NCI-H1930 (cell line): Measurements from ENCODE around the gene MTX1.
"Not testable (repeated sequence)": the region's sequence is repeated elsewhere in the genome, so short reads cannot be mapped to it uniquely, and the experiment has no call there.

Experiments used
- DNase-seq, 2 experiments: peaks; one replicate each; lab custom pipeline; 2025; lab: John Stamatoyannopoulos, UW

MTX1 gene

DNA sequence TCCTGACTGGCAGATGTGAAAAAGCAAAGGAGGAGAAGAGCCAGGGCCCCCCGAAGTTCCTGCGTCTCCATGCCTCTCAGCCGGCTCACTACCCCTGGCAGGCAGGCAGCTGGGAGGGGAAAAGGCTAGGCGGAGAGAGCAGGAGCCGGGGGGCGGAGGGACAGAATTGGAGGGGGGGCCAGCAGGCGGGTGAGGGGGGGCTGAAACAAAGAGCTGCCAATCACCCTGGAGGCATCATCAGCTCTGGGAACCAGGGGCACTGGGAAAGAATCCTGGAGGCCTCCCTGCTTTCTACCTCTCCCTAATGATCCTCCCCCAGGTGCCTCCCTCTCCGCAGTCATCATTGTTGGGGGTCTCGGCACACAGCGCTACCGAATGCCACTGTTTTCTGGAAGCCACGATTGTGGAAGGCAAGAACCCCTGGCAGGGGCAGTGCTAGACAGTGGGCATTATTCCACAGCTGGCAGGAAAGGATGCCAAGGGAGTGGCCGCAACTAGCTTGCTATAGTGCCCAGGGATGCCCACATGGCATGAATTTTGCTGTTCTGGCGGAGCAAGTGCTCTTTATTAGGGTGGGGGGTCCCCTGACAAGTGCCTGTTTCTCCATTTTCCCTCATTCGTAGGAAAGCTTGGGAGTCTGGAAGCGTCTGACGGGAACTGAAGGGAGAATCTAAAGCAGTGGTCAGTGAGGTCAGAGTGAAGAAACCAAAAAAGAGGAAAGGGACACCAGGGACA, 522 bp upstream of the MTX1 start, which contains the start of gene THBS3:
Gene THBS3 (minus strand): TSS at position 92 of the 735 bp plus-strand sequence. CDS start 21 bp downstream, at position 71.
- DNase-seq = no peak

DNA sequence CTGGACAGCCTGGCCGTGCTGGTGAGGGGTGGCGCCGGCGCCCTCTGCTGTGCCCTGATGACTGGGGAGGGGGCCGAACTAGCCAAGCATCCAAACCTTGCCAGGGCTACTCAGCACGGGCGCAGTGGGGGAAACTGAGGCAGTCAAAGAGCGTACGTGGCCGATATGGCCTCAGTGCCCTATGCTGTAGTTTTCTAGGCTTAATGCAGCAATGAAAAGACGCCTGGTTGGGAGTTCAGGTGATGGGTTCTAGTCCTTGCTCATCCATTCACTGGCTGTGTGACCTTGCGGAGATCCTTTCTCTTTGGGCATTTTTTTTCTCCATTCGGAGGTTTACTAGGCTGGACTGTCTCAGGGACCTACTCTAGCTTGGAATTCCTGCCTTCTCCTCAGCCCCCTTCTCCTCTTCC, 822 bp downstream of the MTX1 start:
- no peak for DNase-seq

DNA sequence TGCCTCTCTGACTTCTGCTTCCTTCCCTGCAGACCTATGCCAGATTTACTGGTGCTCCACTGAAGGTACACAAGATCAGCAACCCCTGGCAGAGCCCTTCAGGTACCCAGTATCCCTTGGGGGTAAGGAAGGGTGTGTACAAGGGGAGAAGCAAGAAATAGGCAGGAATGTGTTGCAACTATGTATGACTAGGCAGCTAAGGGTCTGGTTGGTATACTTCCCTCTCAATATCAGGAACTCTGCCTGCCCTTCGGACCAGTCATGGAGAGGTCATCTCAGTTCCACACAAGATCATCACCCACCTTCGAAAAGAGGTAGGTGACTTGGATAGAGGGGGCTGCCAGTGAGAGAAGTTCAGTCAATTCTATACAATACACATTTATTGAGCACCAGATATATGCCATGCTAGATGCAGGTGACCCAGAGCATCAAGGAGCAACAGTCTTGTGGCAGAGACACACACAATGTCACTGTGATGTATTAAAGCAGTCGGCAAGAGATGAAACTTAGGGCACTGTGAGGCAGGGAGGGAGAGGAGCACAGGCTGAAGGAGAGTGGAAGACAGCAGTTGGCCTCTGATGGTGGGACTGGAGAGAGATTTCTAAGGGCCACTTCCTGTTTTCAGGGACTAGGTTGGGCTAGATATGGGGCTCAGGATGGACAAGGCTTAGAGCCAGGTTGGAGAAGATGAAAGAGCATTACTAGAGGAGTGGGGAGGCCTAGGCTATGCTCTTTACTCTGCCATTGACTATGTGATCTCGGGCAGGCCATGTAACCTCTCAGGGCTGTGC, 2.0 kb downstream of the MTX1 start:
- DNase-seq = no peak

DNA sequence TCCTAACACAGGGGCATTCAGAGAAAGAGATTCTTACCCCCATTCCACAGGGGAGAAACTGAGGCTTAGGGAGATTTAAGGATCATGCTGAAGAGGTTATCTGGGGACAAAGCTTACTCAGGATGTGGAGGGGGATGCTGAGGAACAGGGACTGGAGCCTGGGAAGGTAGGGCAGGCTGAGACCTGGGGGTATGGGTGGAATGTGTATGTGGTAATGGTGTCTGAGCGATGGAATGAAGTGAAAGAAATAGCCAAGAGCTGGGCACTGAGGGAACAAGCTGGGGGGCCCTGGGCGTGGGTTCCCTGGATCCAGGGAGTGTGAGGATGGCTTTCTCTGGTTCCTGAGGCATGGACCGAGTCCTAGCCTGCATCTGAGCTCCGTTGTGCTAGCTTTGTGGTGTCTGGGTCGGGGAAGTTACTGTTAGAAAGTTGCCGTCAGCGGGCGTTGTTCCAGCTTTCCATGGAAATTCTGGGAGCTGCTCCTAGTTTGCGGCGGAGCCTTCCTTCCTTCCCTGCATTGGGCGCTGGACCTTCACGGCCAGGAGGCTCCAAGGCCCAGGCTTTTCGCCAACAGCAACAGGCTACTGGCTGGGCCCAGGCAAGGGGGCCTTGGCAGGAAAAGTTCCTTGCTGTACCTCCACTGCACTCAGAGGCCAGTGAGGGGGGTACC, 3.0 kb downstream of the MTX1 start:
- DNase-seq = not testable (repeated sequence)

DNA sequence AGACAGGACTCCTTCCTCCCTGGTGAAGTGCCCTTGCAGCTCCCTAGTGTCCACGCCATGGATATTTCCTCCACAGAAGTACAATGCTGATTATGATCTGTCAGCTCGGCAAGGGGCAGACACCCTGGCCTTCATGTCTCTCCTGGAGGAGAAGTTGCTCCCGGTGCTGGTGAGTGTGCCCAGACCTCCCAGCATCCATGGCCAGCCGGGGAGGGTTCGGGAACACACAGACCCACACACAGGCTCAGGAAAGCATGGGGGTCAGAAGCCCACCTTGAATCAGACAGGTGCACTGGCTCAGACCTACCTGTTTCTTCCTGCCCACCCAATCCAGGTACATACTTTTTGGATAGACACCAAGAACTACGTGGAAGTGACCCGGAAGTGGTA, 3.6 kb downstream of the MTX1 start:
- not testable (repeated sequence) for DNase-seq

DNA sequence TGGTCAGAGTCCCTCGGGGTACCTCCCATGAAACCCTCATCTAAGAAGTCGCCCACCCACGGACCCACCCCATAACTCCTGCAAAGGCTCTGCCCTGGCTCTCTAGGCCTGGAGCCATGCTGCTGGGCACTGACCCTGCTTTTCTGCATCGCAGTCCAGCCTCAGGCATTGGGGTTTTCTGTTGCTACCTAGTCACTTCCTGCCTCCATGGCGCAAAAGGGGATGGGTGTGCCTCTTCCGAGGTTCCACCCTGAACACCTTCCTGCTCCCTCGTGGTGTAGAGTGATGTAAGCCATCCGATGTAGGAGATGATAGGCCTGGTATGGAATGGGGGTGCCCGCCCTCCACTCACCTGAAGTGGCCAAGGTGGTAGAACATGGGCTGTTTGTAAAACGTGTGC, 6.2 kb downstream of the MTX1 start:
- DNase-seq = not testable (repeated sequence)

DNA sequence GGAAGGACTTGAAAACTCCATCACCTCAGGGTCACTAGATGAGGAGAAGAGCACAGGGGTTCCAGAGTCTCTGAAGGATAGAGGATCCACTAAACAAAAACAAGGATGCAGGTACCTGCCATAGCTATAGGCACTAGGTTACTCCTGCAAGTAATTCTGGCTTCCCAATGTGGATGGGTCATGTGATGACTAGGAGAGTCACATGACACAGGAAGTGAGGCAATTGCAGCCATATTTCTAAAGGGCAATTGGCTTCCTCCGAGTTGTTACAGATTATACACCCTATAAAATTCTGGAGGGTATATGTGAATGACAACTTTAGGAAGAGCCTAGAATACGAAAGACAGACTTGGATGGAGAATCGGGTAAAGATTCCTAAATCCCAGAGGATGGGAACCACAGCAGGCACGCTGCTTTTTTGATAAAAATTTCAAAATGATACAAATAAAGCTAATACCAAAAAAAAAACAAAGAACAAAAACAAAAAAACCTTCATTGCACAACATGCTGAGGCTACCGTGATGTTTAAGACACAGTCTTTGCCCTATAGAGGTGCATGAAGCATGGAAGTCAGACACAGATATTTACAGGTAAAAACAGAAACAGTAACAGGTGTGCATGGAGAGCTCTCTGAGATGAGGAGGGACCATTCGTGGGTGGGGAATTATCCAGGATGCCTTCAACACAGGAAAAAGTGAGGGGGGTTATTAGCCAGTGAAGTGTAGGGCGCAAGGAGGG, 10.5 kb downstream of the MTX1 start:
- peak; percentile 62 to 77 for DNase-seq

DNA sequence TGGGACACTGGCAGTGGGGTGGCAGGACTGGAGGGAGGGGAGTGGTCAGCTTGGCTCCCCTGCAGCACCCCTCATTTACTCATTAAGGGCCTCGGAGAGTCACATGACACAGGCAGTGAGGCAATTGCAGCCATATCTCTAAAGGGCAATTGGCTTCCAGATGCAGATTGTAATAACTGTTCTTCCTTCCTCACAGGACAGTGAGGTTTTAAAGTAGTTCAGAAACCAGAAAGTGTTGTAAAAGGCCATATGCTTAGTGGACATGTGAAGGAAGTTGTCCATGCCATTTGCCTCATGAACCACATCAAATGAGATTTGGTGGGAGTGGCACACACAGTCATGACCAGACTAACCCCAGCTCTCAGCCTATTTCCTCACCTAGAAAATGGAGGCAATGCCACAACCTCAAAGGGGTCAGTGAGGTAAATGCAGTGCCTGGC, 11.1 kb downstream of the MTX1 start:
- DNase-seq = peak in 1 of 2 experiments; percentile 42

DNA sequence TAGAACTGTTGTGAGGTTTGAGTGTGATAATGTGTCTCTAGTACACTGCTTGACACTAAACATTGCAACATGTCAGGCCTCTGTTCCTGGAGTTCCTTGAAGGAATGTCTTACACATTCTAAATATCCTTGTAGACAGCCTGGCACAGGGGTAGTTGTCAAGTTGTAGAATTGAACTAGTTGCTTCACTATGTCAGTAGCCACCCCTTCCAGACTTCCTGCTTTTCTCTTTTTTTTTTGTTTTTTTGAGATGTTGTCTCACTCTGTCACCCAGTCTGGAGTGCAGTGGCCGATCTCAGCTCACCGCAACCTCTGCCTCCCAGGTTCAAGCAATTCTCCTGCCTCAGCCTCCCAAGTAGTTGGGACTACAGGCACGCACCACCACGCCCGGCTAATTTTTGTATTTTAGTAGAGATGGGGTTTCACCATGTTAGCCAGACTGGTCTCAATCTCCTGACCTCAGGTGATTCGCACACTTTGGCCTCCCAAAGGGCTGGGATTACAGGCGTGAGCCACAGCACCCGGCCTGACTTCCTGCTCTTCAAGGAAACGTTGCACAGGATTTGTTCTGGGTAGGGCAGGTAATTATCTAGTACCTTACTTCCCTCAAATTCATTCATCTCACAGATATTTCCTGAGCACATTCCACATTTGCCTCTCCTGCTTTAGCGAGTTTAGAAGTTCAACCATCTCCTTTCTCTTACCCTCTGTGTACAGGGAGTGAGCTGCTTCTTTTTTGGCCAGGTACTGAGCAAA, 11.9 kb downstream of the MTX1 start:
- not testable (repeated sequence) for DNase-seq

DNA sequence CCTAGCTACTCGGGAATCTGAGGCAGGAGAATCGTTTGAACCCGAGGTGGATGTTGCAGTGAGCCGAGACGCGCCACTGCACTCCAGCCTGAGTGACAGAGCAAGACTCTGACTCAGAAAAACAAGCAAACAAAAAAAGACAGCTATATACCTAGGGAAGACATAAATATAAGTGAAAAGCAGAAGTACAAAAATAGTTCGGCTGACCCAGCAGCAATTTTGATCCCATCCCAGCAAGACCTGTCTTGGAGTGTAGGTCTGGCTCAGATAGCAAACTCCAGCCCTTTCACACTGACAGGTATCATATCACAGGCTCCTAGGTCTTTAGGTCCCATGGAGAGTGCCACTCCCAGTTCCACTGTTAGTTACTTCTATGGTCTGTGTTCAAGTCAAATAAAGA, 14.6 kb downstream of the MTX1 start:
- no peak for DNase-seq

DNA sequence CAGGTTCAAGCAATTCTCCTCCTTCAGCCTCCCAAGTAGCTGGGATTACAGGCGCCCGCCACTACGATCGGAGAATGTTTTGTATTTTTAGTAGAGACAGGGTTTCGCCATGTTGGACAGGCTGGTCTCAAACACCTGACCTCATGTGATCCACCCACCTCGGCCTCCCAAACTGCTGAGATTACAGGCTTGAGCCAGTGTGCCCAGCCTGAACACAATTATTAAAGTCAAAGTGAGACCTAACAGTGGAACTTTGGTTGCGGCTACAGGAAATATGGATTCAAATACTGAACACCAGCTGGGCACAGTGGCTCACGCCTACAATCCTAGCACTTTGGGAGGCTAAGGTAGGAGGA, 16.9 kb downstream of the MTX1 start:
- DNase-seq = not testable (repeated sequence)

DNA sequence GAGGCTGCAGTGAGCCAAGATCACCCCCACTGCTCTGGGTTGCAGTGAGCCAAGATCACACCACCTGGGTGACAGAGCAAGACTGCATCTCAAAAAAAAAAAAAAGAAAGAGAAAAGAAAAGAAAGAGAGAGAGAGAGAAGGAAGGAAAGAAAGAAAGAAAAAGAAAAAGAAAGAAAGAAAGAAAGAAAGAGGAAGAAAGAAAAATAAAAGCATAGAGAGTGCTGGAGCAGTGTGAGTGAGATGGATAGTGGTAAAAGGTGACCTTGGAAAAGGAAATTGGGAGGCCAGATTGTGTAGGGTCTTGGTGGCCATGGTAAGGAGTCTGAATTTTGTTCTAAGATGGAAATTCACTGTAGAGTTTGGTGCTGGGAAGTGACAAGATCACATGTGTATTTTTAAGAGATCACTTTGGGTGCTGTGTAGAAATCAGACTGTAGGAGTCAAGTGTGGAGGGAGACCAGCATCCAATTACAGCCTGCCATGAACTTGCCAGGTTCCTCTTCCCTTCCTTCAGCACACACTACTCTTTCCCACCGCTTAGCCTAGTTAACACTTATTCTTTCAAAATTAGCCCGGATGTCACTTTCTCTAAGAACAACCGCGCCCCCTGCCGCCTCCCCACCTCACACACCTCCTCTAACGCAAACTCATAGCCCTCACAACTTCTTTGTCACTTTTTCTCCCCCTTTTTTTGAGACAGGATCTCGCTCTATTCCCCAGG, 17.9 kb downstream of the MTX1 start:
- peak; percentile 33 to 48 for DNase-seq

DNA sequence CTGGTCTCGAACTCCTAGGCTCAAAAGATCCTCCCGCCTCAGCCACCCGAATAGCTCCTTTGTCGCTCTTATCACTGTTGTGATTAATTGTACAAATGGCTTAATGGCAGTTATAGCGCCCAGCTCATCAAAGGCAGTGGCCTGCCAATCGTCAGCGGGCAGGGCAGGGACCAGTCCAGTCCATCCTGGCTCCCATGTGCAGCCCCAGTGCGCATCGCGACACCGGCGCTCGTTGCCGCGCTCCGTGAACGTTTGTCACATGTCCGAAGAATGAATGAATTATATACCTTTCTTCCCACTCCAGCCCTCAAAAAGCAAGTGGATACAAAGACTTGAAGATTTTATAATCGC, 18.4 kb downstream of the MTX1 start:
- DNase-seq = peak in 1 of 2 experiments; percentile 49

DNA sequence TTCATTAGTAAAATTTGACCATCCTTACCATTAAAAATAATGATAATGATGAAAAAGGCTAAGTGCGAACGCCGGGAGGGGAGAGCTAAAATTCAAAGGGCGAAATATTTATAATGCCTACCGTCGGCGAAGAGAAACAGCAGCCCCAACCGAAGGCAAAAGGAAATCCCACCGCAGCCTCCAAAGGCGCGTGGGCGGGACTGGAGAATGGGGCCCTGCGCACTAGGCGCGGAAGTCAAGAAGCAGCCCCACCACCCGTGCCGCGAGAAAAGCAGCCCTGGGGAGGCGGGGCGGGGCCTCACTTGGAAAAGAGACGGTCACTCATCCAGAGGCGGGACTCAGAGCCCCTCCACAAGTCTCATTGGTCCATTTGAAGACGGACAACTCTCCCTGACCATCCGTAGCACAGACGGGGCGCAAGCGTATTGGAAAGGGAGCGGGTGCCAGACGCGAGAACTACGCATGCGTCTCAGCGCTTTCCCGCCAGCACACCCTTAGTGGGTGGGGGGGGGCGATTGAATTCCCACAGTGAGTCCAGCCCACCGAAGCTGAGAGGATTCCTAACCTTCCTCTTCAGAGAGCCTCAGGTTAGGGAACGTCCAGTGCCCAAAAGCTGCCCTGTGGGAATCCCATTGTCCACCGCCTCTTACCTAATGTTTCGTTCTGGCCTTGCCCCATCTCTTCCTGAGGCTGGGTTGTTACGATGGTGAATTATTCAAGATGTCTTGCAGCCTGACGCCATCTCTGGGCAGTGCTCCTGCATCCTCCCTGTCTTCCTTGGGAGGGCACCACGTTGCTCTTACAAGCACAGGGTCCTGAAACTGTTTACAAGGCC, 19.0 kb downstream of the MTX1 start:
- peak; percentile 99 for DNase-seq

DNA sequence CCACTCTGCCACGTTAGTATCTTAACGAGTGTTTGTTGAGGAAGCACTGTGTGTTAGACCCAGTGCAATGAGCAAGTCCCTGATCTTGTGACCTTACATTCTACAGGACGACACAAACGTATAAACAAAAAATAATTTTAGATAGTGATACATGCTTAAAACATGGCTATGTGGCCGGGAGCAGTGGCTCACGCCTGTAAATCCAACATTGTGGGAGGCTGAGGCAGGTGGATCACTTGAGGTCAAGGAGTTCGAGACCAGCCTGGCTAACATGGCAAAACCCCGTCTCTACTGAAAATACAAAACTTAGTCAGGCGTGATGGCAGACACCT, 19.6 kb downstream of the MTX1 start:
- no peak for DNase-seq

DNA sequence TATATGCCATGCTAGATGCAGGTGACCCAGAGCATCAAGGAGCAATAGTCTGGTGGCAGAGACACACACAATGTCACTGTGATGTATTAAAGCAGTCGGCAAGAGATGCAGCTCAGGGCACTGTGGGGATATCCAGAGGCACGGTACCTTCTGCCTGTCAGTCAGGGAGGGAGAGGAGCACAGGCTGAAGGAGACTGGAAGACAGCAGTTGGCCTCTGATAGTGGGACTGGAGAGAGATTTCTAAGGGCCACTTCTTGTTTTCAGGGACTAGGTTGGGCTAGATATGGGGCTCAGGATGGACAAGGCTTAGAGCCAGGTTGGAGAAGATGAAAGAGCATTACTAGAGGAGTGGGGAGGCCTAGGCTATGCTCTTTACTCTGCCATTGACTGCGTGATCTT, 22.8 kb downstream of the MTX1 start:
- not testable (repeated sequence) for DNase-seq

DNA sequence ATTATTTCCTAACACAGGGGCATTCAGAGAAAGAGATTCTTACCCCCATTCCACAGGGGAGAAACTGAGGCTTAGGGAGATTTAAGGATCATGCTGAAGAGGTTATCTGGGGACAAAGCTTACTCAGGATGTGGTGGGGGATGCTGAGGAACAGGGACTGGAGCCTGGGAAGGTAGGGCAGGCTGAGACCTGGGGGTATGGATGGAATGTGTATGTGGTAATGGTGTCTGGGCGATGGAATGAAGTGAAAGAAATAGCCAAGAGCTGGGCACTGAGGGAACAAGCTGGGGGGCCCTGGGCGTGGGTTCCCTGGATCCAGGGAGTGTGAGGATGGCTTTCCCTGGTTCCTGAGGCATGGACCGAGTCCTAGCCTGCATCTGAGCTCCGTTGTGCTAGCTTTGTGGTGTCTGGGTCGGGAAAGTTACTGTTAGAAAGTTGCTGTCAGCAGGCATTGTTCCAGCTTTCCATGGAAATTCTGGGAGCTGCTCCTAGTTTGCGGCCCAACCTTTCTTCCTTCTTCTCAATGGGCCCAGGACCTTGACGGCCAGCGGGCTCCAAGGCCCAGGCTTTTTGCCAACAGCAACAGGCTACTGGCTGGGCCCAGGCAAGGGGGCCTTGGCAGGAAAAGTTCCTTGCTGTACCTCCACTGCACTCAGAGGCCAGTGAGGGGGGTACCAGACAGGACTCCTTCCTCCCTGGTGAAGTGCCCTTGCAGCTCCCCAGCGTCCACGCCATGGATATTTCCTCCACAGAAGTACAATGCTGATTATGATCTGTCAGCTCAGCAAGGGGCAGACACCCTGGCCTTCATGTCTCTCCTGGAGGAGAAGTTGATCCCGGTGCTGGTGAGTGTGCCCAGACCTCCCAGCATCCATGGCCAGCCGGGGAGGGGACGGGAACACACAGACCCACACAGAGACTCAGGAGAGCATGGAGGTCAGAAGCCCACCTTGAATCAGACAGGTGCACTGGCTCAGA, 23.8 kb downstream of the MTX1 start:
- not testable (repeated sequence) for DNase-seq

DNA sequence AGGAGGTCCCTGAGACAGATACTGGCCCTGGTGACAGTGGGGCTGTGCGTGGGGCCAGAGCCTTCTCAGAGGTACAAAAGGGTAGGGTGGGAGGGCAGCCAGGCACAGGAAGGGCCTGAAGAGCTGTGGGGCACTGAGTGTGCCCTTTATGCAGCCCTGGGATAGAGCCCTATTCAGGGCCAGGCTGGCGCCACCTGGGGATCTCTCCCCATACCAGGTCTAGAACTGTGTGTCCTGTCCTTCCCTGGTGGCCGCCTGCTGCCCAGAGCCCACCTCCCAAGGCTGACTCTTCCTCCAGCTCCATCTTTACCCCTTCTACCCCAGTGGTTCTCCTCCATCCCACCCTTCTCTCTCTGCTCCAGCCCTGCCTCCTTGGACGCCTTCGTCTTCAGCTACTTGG, 25.0 kb downstream of the MTX1 start:
- not testable (repeated sequence) for DNase-seq

DNA sequence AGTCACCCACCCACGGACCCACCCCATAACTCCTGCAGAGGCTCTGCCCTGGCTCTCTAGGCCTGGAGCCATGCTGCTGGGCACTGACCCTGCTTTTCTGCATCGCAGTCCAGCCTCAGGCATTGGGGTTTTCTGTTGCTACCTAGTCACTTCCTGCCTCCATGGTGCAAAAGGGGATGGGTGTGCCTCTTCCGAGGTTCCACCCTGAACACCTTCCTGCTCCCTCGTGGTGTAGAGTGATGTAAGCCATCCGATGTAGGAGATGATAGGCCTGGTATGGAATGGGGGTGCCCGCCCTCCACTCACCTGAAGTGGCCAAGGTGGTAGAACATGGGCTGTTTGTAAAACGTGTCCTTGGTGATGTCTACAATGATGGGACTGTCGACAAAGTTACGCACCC, 26.9 kb downstream of the MTX1 start:
- DNase-seq = not testable (repeated sequence)
